ENCODE measurements around the gene TANGO6.

The TANGO6 gene

DNA sequence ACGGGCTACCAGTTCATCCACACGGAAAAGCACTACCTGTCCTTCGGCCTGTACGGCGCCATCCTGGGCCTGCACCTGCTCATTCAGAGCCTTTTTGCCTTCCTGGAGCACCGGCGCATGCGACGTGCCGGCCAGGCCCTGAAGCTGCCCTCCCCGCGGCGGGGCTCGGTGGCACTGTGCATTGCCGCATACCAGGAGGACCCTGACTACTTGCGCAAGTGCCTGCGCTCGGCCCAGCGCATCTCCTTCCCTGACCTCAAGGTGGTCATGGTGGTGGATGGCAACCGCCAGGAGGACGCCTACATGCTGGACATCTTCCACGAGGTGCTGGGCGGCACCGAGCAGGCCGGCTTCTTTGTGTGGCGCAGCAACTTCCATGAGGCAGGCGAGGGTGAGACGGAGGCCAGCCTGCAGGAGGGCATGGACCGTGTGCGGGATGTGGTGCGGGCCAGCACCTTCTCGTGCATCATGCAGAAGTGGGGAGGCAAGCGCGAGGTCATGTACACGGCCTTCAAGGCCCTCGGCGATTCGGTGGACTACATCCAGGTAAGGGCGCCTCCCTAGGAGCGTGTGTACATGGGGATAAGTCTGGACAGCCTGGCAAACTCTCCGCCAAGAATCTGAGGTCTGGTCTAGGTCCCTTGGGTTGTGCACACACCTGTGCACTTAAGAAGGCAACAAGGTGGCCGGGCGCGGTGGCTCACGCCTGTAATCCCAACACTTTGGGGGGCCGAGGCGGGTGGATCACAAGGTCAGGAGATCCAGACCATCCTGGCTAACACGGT lies 266.3 kb downstream of the TANGO6 start:
- in situ Hi-C loops (cut with HindIII; ENCODE audit: low sequenced_read_pairs): no loop called here
- DNase-seq (ENCODE audit: low read depth, low spot score): no peak
- TF ChIP-seq, protein P1, sequence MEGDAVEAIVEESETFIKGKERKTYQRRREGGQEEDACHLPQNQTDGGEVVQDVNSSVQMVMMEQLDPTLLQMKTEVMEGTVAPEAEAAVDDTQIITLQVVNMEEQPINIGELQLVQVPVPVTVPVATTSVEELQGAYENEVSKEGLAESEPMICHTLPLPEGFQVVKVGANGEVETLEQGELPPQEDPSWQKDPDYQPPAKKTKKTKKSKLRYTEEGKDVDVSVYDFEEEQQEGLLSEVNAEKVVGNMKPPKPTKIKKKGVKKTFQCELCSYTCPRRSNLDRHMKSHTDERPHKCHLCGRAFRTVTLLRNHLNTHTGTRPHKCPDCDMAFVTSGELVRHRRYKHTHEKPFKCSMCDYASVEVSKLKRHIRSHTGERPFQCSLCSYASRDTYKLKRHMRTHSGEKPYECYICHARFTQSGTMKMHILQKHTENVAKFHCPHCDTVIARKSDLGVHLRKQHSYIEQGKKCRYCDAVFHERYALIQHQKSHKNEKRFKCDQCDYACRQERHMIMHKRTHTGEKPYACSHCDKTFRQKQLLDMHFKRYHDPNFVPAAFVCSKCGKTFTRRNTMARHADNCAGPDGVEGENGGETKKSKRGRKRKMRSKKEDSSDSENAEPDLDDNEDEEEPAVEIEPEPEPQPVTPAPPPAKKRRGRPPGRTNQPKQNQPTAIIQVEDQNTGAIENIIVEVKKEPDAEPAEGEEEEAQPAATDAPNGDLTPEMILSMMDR (IDR thresholded peaks at IDR 0.05; ENCODE audit: low read depth, low read length): no peak
- H3K4me3 ChIP-seq (ENCODE audit: low read depth, low read length): no peak overlapping the region

DNA sequence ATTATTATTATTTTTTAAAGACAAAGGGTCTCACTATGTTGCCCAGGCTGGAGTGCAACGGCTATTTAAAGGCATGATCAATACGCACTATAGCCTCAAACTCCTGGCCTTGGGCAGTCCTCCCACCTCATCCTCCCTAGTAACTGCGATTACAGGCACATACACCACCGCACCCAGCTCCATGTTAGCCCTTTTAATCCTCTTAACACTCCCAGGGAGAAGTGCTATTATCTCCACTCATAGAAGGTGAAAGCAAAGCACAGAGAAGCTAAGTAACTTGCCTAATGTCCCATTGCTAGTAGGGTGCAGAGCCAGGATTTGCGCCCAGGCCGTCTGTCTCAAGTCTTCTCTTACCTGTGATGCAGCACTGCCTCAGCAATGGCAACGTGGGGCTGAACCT lies 267.1 kb downstream of the TANGO6 start:
- H3K4me3 ChIP-seq (ENCODE audit: low read depth, low read length): no peak overlapping the region
- DNase-seq (ENCODE audit: low read depth, low spot score): no peak
- in situ Hi-C loops (cut with HindIII; ENCODE audit: low sequenced_read_pairs): no loop called here
- TF ChIP-seq, protein P1 (IDR thresholded peaks at IDR 0.05; ENCODE audit: low read depth, low read length): no peak

DNA sequence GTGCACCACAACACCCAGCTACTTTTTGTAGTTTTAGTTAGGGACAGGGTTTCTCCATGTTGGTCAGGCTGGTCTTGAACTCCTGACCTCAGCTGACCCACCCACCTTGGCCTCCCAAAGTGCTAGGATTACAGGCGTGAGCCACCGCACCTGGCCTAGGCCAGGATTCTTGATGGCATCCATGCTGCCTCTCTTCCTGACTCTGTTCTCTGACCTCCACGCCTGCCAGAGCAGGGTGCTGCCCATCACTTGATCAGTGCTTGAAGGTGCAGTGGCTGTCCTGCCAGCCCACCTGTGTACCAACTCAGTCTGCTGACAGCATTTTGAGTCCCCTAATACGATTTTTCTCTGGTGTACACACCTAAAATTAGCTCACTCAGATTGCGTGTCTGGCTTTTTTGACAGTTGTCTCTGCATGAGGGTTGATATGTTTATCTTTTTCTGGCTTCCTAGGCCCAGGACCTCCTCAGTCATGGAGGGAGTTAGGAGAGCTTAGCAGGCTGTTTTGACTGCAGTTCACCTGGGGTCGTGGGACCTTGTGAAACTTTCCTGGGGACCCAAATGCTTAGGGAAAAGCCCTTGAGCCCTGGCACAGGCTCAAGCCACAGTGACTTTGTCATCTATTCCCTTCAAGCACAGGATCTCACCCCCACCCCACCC lies 268.0 kb downstream of the TANGO6 start:
- TF ChIP-seq, protein P1 (IDR thresholded peaks at IDR 0.05; ENCODE audit: low read depth, low read length): no peak
- DNase-seq (ENCODE audit: low read depth, low spot score): no peak
- no peak overlapping the region for H3K4me3 ChIP-seq (ENCODE audit: low read depth, low read length)
- in situ Hi-C loops (cut with HindIII; ENCODE audit: low sequenced_read_pairs): no loop called here

DNA sequence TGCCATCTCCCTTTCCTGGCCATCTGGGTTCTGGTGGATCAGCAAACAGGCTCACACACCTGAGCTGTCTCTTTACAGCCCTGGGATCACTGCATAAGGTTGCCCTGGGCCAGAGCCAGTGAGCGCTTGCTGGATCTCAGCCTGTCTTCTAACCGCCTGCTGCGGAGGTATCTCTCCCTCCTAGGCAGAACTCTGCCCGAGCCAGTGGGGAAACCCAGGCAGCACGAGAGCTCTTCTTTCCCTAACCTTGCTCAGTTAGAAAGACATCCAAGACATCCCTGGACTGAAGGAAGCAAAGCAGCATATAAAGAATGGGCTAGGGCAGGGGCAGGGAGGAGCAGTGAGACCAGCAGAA lies 268.5 kb downstream of the TANGO6 start:
- TF ChIP-seq, protein P1 (IDR thresholded peaks at IDR 0.05; ENCODE audit: low read depth, low read length): no peak
- DNase-seq (ENCODE audit: low read depth, low spot score): no peak
- in situ Hi-C loops (cut with HindIII; ENCODE audit: low sequenced_read_pairs): no loop called here
- H3K4me3 ChIP-seq (ENCODE audit: low read depth, low read length): no peak overlapping the region

DNA sequence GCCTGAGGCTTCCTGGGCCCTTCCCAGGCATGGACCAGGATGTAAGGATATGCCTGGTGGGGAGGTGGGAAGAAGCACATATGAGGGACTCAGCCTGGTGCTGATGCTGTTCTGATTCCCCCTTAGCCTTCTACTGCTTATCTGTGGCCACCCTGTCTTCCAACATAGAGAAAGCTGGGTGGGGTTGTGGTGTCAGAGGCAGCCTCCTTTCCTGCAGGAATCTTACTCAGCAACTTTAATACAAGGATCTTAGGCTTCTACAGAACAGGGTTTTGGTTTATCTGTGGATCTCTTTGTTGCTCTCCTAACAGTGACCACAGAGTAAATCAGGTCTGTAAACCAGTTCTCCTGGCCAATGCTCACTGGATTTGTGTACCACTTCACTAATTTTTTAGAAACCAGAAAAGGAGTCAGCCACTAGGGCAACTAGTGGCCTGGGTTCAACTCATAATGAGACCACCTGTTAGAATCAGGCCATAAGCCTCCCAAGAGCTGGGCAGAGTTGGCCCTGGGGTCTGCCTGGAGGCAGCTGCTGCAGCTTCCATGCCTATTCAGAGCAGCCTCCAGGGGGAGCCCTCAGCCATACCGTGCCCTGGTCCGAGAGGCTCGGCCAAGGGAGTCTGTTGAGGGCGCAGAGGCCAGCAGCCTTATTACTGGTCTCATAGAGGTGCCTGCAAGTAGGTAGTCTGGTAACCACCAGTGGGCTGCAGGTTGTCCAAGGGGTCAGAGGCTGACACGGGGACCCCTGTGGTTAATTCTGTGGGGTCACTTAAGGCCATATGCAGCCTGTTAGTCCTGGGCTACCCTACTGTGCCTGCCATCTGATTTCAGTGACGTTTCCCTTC lies 269.2 kb downstream of the TANGO6 start:
- TF ChIP-seq, protein P1 (IDR thresholded peaks at IDR 0.05; ENCODE audit: low read depth, low read length): peak; percentile 88
- DNase-seq (ENCODE audit: low read depth, low spot score): no peak
- in situ Hi-C loops (cut with HindIII; ENCODE audit: low sequenced_read_pairs): no loop called here
- no peak overlapping the region for H3K4me3 ChIP-seq (ENCODE audit: low read depth, low read length)

DNA sequence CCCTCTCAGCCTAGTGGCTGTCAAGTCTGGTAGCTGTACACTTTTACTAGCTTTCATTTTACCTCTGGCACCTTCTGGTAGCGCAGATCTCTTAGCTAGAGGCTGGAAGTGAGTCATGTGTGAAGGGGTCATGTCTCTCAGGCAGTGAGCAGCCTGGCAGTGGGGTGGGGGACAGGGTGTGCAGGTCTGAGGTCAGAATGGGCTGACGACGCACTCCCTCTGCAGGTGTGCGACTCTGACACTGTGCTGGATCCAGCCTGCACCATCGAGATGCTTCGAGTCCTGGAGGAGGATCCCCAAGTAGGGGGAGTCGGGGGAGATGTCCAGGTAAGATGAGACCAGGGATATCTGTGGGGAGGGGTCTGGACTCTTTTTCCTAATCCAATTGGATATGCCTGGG lies 269.9 kb downstream of the TANGO6 start:
- TF ChIP-seq, protein P1 (IDR thresholded peaks at IDR 0.05; ENCODE audit: low read depth, low read length): no peak
- H3K4me3 ChIP-seq (ENCODE audit: low read depth, low read length): no peak overlapping the region
- DNase-seq (ENCODE audit: low read depth, low spot score): no peak
- in situ Hi-C loops (cut with HindIII; ENCODE audit: low sequenced_read_pairs): no loop called here

Measured in astrocyte of the spinal cord (primary cell).